T-helper 2 cell treated with Interferon-gamma antibody and Interleukin-4, amounts not matched to agents 100 ng/mL and 5 ng/mL, for 36 hours (primary cell): ENCODE data around the gene DEGS2. TPM values are rescaled to one million over a fixed set of nuclear protein-coding genes. Genes with fewer than 3 reads are reported as not detected.

Source experiments
- intact Hi-C: fragments of 100-400 bp; cut with micrococcal nuclease; formaldehyde crosslinking; loops from one replicate; pipeline ENCODE4 v1.15.1; 2023
- total RNA-seq: library from RNA; stranded (reverse); gene quantifications from 2 replicates; pipeline ENCODE4 v1.2.3, GENCODE V29; 2022

The DEGS2 gene
- total RNA-seq, 1 donor from 2014 or later = 0.14 TPM

DNA sequence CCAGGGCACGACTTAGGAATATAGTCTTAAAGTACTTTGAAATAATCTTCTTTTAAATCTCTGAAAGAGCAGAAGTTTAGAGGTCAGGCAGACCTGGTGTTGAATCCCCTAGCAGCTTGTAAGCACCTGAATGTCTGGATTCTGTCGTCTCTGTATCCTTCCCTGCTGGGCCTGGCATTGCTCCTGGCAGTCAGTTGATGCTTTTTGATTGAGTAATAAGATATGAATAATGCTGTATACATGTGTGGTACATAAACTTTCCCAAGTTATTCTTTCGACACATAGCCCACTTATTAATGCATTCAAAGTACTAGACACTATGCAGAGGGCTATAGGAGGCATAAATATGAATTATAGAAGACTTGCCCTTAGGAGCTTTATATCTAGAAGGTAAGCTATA lies 62.8 kb downstream of the DEGS2 start:
- intact Hi-C loops = no loop called here

Other genes starting within 250 kb of the DEGS2 start
- gene EVL, start 94.2 kb downstream of the DEGS2 start, total RNA-seq = 966 and 997 TPM in 2 replicates
- 97.6 and 101 TPM in 2 replicates for gene YY1, start 79.5 kb upstream of the DEGS2 start, total RNA-seq
- 27.7 and 29.3 TPM in 2 replicates for gene SLC25A29, start 146.8 kb upstream of the DEGS2 start, total RNA-seq
- gene SLC25A47, start 163.7 kb upstream of the DEGS2 start, total RNA-seq = not detected in 2 replicates
- gene WDR25, start 216.8 kb upstream of the DEGS2 start, total RNA-seq = 9.3 and 10.1 TPM in 2 replicates